22Rv1 (cell line): ENCODE results near the gene CETN2.
"Not testable (repeated sequence)": the region's sequence is repeated elsewhere in the genome, so short reads cannot be mapped to it uniquely, and the experiment has no call there.

ENCODE experiments used
- H3K27ac ChIP-seq: fragments of 450-650 bp; 2 replicates; pipeline ENCODE4 v1.5.1; 2017
- ZFX ChIP-seq: fragments of 450-650 bp; IDR thresholded peaks from 2 replicates; pipeline ENCODE4 v1.6.1; 2017; ENCODE audit warnings: antibody characterized with exemption, borderline replicate concordance
- TF ChIP-seq, protein P1 (sequence below): fragments of 450-650 bp; IDR thresholded peaks from 2 replicates; pipeline ENCODE4 v1.5.1; 2017; ENCODE audit warnings: mild to moderate bottlenecking

Gene CETN2

GRCh38 chrX:152845618-152846240 is 15.2 kb upstream of the CETN2 start:
- H3K27ac ChIP-seq = no peak overlapping the region
- TF ChIP-seq, protein P1, sequence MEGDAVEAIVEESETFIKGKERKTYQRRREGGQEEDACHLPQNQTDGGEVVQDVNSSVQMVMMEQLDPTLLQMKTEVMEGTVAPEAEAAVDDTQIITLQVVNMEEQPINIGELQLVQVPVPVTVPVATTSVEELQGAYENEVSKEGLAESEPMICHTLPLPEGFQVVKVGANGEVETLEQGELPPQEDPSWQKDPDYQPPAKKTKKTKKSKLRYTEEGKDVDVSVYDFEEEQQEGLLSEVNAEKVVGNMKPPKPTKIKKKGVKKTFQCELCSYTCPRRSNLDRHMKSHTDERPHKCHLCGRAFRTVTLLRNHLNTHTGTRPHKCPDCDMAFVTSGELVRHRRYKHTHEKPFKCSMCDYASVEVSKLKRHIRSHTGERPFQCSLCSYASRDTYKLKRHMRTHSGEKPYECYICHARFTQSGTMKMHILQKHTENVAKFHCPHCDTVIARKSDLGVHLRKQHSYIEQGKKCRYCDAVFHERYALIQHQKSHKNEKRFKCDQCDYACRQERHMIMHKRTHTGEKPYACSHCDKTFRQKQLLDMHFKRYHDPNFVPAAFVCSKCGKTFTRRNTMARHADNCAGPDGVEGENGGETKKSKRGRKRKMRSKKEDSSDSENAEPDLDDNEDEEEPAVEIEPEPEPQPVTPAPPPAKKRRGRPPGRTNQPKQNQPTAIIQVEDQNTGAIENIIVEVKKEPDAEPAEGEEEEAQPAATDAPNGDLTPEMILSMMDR = no peak
- no peak for TF ChIP-seq ZFX

DNA sequence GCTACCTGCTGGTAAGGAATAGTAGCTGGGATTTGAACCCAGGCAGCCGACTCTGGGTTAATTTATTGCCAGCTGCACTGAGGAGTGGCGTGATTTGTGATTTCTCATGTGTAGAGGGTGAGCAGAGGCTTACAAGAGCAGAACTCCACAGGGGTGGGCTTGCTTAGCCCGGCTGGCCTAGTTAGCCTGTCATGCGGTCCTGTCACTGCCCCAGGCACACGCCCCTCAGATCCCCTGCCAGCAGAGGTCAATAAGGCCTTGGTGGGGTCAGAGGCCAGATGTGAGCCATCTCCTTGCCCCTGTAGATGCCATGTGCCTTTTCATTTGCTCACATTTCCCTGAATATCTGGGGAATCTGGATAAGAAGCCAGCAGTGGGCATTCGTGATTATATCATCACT is 13.7 kb upstream of the CETN2 start:
- TF ChIP-seq, protein P1 = no peak
- TF ChIP-seq ZFX = no peak
- no peak overlapping the region for H3K27ac ChIP-seq

- TF ChIP-seq, protein P1 = no peak
- TF ChIP-seq ZFX = no peak
Measured at GRCh38 chrX:152843852-152844251, 13.3 kb upstream of the CETN2 start.

GRCh38 chrX:152842772-152843338 is 12.3 kb upstream of the CETN2 start:
- no peak for TF ChIP-seq ZFX
- TF ChIP-seq, protein P1 = no peak
- H3K27ac ChIP-seq = no peak overlapping the region

More at GRCh38 chrX:152843852-152844251, 13.3 kb upstream of the CETN2 start:
- H3K27ac ChIP-seq = no peak overlapping the region

GRCh38 chrX:152835470-152835869 is 4.9 kb upstream of the CETN2 start:
- not testable (repeated sequence) for H3K27ac ChIP-seq

DNA sequence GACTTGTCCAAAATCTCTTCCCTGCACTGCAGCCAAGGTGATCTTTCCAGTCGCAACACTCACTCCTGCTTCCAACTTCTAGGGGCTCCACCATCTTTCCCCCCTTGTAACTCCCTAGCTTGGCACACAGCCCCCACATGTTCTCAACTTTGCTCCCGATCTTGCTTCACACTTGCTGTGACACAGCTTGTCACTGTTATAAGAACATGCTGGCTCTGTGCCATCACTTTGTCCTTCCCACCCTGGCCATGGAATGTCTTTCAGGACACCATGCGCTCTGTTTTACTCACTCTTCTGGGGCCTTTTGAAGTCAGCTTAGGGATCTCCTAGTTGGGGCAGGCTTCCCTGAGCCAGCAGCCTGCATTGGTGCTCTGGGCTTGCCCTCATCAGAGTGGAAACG is 2.8 kb upstream of the CETN2 start:
- TF ChIP-seq ZFX = no peak
- TF ChIP-seq, protein P1 = no peak
- no peak overlapping the region for H3K27ac ChIP-seq

- TF ChIP-seq ZFX = no peak
- TF ChIP-seq, protein P1 = no peak
- H3K27ac ChIP-seq = no peak overlapping the region
Measured at GRCh38 chrX:152832520-152832919, 2.0 kb upstream of the CETN2 start.
